ENCODE data around the gene GGCX.

The GGCX gene

GRCh38 chr2:85534881-85535280 is 26.4 kb downstream of the GGCX start:
- no peaks in the 10 kb centered on the region for H3K36me3 ChIP-seq (ENCODE audit: control insufficient read depth, insufficient read depth, low read length)
- H3K4me2 ChIP-seq (ENCODE audit: low read length) = no peak overlapping the region
- H3K4me1 ChIP-seq = peaks cover 7% of the 10 kb centered on the region
- no peak overlapping the region for H3K27ac ChIP-seq
- H3K9ac ChIP-seq = no peak overlapping the region
- H3K27me3 ChIP-seq (ENCODE audit: control insufficient read depth, insufficient read depth, low read length) = no peaks in the 10 kb centered on the region
- TF ChIP-seq CTCF (IDR thresholded peaks at IDR 0.05) = no peak
- H3K79me2 ChIP-seq = peaks cover 7% of the 10 kb centered on the region
- no peaks in the 10 kb centered on the region for H3K9me3 ChIP-seq (ENCODE audit: control insufficient read depth, low read length)
- H2AFZ ChIP-seq = no peak overlapping the region
- no peak overlapping the region for H3K4me3 ChIP-seq (ENCODE audit: low read depth, low read length)

GRCh38 chr2:85534099-85534498 is 27.2 kb downstream of the GGCX start:
- Histone ChIP-seq H3K4me3 (ENCODE audit: low read depth, low read length) (no peak overlapping the region), H3K27ac (no peak overlapping the region), H3K9ac (no peak overlapping the region), H3K4me2 (ENCODE audit: low read length) (no peak overlapping the region), H3K4me1 (peaks cover 7% of the 10 kb centered on the region), H3K79me2 (peaks cover under 1% of the 10 kb centered on the region), H3K9me3 (ENCODE audit: control insufficient read depth, low read length) (no peaks in the 10 kb centered on the region), H2AFZ (no peak overlapping the region), H3K27me3 (ENCODE audit: control insufficient read depth, insufficient read depth, low read length) (no peaks in the 10 kb centered on the region), H3K36me3 (ENCODE audit: control insufficient read depth, insufficient read depth, low read length) (no peaks in the 10 kb centered on the region)
- no peak for TF ChIP-seq CTCF (IDR thresholded peaks at IDR 0.05)

- H3K79me2 ChIP-seq = no peaks in the 10 kb centered on the region
- H3K9ac ChIP-seq = no peak overlapping the region
- H3K27me3 ChIP-seq (ENCODE audit: control insufficient read depth, insufficient read depth, low read length) = no peaks in the 10 kb centered on the region
- no peak overlapping the region for H2AFZ ChIP-seq
- H3K4me1 ChIP-seq = no peaks in the 10 kb centered on the region
- no peak overlapping the region for H3K4me3 ChIP-seq (ENCODE audit: low read depth, low read length)
- no peak for TF ChIP-seq CTCF (IDR thresholded peaks at IDR 0.05)
- no peaks in the 10 kb centered on the region for H3K36me3 ChIP-seq (ENCODE audit: control insufficient read depth, insufficient read depth, low read length)
- H3K9me3 ChIP-seq (ENCODE audit: control insufficient read depth, low read length) = no peaks in the 10 kb centered on the region
- no peak overlapping the region for H3K27ac ChIP-seq
- no peak overlapping the region for H3K4me2 ChIP-seq (ENCODE audit: low read length)
These were observed 29.7 kb downstream of the GGCX start for GRCh38 chr2:85531589-85531988.

GRCh38 chr2:85529809-85530208 is 31.5 kb downstream of the GGCX start:
- Histone ChIP-seq H3K27me3 (ENCODE audit: control insufficient read depth, insufficient read depth, low read length) (no peaks in the 10 kb centered on the region), H3K4me3 (ENCODE audit: low read depth, low read length) (no peak overlapping the region), H3K79me2 (no peaks in the 10 kb centered on the region), H3K36me3 (ENCODE audit: control insufficient read depth, insufficient read depth, low read length) (no peaks in the 10 kb centered on the region), H2AFZ (no peak overlapping the region), H3K9me3 (ENCODE audit: control insufficient read depth, low read length) (no peaks in the 10 kb centered on the region), H3K9ac (no peak overlapping the region), H3K4me1 (peaks cover 9% of the 10 kb centered on the region), H3K4me2 (ENCODE audit: low read length) (no peak overlapping the region), H3K27ac (no peak overlapping the region)
- TF ChIP-seq CTCF (IDR thresholded peaks at IDR 0.05) = no peak

GRCh38 chr2:85528355-85528754 is 32.9 kb downstream of the GGCX start:
- H3K27me3 ChIP-seq (ENCODE audit: control insufficient read depth, insufficient read depth, low read length) = no peaks in the 10 kb centered on the region
- H3K36me3 ChIP-seq (ENCODE audit: control insufficient read depth, insufficient read depth, low read length) = no peaks in the 10 kb centered on the region
- H3K4me1 ChIP-seq = peaks cover 23% of the 10 kb centered on the region
- TF ChIP-seq CTCF (IDR thresholded peaks at IDR 0.05) = no peak
- H2AFZ ChIP-seq = no peak overlapping the region
- no peak overlapping the region for H3K27ac ChIP-seq
- H3K79me2 ChIP-seq = no peaks in the 10 kb centered on the region
- H3K4me2 ChIP-seq (ENCODE audit: low read length) = no peak overlapping the region
- H3K9me3 ChIP-seq (ENCODE audit: control insufficient read depth, low read length) = no peaks in the 10 kb centered on the region
- no peak overlapping the region for H3K4me3 ChIP-seq (ENCODE audit: low read depth, low read length)
- no peak overlapping the region for H3K9ac ChIP-seq
